Suprapubic skin (tissue), 4 donors: ENCODE data around the gene ATP6V1E1. TPM values are rescaled to one million over a fixed set of nuclear protein-coding genes. Genes with fewer than 3 reads are reported as not detected.

ENCODE experiments used
- DNase-seq, 2 donors: peaks; one replicate each; pipeline ENCODE4 v3.0.0-alpha.2; 2019; ENCODE audit warnings: low spot score in 2 of 2
- H3K27ac ChIP-seq: fragments of 200-600 bp; sonication (generic); one replicate; pipeline ENCODE4 v1.5.1; 2019
- H3K27me3 ChIP-seq: fragments of 200-600 bp; sonication (generic); one replicate; pipeline ENCODE4 v1.5.1; 2019
- H3K36me3 ChIP-seq: fragments of 200-600 bp; sonication (generic); one replicate; pipeline ENCODE4 v1.5.1; 2019
- H3K4me1 ChIP-seq: fragments of 200-600 bp; sonication (generic); one replicate; pipeline ENCODE4 v1.5.1; 2019
- H3K4me3 ChIP-seq: fragments of 200-600 bp; sonication (generic); one replicate; pipeline ENCODE4 v1.5.1; 2019; ENCODE audit warnings: mild to moderate bottlenecking
- H3K9me3 ChIP-seq: fragments of 200-600 bp; sonication (generic); one replicate; pipeline ENCODE4 v1.5.1; 2019
- EP300 ChIP-seq: sonication (generic); formaldehyde crosslinking; IDR thresholded peaks from one replicate; pipeline ENCODE4 v1.6.1; 2017; ENCODE audit warnings: antibody characterized with exemption
- POLR2A ChIP-seq, 2 donors: fragments of 450-650 bp; IDR thresholded peaks; one replicate each; pipeline ENCODE4 v1.6.1; 2017; ENCODE audit warnings: antibody characterized with exemption in 2 of 2, mild to moderate bottlenecking in 2 of 2, moderate library complexity in 2 of 2
- POLR2AphosphoS5 ChIP-seq, 3 donors: sonication (generic); formaldehyde crosslinking; IDR thresholded peaks; one replicate each; pipeline ENCODE4 v1.6.1; 2017; ENCODE audit warnings: antibody characterized with exemption in 3 of 3
- WGBS: methylation state at CpG from one replicate; pipeline ENCODE4 v1.1.5; 2018; 5-methylcytosine and 5-hydroxymethylcytosine counted together
- total RNA-seq, 4 donors: library from RNA; depleted of rRNA; stranded (reverse); fragments of >200 nt; gene quantifications; one replicate each; pipeline ENCODE4 v1.1.0, GENCODE V29; 2016
- TF ChIP-seq, protein P1 (sequence below), 2 donors: fragments of 200-600 bp in 1 of 2; fragments of 450-650 bp in 1 of 2; sonication (generic) in 1 of 2; IDR thresholded peaks; one replicate each; pipeline ENCODE4 v1.5.1; 2016 to 2019; ENCODE audit warnings: antibody characterized with exemption in 2 of 2, mild to moderate bottlenecking in 1 of 2, moderate library complexity in 1 of 2

Gene ATP6V1E1
- total RNA-seq, 4 donors from 2014 or later = 106 to 128 (median 115) TPM

DNA sequence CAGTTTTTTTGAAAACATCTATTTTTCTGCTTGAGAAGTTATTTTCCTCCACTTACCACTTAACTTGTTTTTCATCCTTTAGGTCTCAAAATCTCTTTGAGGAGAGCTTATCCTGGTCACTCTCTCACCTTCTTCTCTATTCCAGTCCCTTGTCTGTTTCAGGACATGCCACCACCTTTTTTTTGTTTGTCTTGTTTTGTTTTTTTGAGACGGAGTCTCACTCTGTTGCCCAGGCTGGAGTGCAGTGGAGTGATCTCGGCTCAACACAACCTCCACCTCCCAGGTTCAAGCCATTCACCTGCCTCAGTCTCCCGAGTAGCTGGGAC is 5.4 kb upstream of the ATP6V1E1 start:
- Histone ChIP-seq H3K9me3 (no peaks in the 10 kb centered on the region), H3K27me3 (no peaks in the 10 kb centered on the region), H3K4me1 (peaks cover 35% of the 10 kb centered on the region), H3K4me3 (no peak overlapping the region), H3K27ac (peak overlapping the region; percentile 88), H3K36me3 (no peaks in the 10 kb centered on the region)
- TF ChIP-seq POLR2A (IDR thresholded peaks at IDR 0.05) (no peak), POLR2AphosphoS5 (IDR thresholded peaks at IDR 0.05) (no peak)
- DNase-seq = no peak
- WGBS = 60% methylated on average over 3 of the region's 3 CpGs

DNA sequence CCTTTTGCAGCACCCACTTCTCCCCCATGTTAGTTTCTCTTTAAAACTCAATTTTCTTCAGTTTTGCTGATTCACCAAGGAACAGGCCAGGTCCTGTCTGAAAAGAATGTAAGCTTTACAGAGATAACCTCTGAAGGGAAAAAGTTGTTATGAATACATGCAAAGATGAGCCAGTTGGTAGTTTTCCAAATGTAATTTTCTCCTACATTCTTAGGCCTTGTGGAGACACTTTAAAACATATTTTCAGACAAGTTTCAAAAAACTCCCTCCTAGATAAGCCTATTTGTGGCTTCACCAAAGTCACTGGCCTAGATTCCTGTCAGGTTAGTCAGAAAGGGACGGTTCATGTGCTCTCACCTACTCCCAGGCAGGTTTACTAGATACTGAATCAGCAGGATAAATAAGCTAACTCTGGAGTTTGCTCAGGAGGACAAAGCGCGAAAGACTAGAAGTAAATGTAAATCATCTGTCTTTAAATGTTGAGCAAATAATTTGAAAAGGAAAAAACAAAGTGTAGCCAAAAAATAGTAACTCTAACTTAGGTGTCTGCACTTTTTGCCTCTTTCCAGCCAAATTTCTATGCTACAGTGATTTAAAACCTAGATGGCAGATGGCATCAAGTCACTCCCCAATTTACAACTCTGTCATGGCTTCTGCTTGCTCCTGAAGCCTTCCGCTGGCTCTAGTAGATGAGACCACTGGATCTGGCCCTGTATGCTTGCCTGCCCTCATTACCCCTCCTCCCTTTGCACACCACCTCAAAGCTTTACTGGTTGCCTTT is 4.9 kb upstream of the ATP6V1E1 start:
- TF ChIP-seq POLR2AphosphoS5 (IDR thresholded peaks at IDR 0.05) (no peak), POLR2A (IDR thresholded peaks at IDR 0.05) (no peak), EP300 (no peak)
- TF ChIP-seq, protein P1, sequence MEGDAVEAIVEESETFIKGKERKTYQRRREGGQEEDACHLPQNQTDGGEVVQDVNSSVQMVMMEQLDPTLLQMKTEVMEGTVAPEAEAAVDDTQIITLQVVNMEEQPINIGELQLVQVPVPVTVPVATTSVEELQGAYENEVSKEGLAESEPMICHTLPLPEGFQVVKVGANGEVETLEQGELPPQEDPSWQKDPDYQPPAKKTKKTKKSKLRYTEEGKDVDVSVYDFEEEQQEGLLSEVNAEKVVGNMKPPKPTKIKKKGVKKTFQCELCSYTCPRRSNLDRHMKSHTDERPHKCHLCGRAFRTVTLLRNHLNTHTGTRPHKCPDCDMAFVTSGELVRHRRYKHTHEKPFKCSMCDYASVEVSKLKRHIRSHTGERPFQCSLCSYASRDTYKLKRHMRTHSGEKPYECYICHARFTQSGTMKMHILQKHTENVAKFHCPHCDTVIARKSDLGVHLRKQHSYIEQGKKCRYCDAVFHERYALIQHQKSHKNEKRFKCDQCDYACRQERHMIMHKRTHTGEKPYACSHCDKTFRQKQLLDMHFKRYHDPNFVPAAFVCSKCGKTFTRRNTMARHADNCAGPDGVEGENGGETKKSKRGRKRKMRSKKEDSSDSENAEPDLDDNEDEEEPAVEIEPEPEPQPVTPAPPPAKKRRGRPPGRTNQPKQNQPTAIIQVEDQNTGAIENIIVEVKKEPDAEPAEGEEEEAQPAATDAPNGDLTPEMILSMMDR (IDR thresholded peaks at IDR 0.05) = no peak
- H3K4me3 ChIP-seq = no peak overlapping the region
- H3K9me3 ChIP-seq = no peaks in the 10 kb centered on the region
- DNase-seq = no peak
- WGBS = 54% methylated on average over 4 of the region's 4 CpGs
- no peaks in the 10 kb centered on the region for H3K36me3 ChIP-seq
- H3K27me3 ChIP-seq = no peaks in the 10 kb centered on the region
- H3K27ac ChIP-seq = peak overlapping the region; percentile 88
- H3K4me1 ChIP-seq = peaks cover 35% of the 10 kb centered on the region

DNA sequence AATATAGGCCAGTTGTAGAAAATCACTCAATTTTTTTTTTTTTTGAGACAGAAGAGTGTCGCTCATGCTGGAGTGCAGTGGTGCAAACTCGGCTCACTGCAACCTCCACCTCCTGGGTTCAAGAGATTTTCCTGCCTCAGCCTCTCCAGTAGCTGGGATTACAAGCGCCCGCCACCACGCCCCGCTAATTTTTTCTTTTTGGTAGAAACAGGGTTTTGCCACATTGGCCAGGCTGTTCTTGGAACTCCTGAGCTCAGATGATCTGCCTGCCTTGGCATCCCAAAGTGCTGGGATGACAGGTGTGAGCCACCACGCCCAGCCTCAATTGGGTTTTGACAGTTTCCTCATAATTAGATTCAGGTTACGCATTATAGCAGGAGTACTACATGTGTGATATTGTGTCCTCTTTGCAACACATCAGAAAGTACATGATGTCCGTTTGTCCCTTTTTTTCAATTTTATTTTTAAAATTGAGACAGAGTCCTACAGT is 2.6 kb upstream of the ATP6V1E1 start:
- no peak overlapping the region for H3K27ac ChIP-seq
- no peaks in the 10 kb centered on the region for H3K27me3 ChIP-seq
- H3K4me3 ChIP-seq = no peak overlapping the region
- no peaks in the 10 kb centered on the region for H3K9me3 ChIP-seq
- no peaks in the 10 kb centered on the region for H3K36me3 ChIP-seq
- 73% methylated on average over 9 of the region's 9 CpGs for WGBS
- DNase-seq = no peak
- TF ChIP-seq EP300 (no peak), POLR2A (IDR thresholded peaks at IDR 0.05) (no peak), POLR2AphosphoS5 (IDR thresholded peaks at IDR 0.05) (no peak)
- TF ChIP-seq, protein P1 (IDR thresholded peaks at IDR 0.05) = no peak
- H3K4me1 ChIP-seq = peaks cover 45% of the 10 kb centered on the region

DNA sequence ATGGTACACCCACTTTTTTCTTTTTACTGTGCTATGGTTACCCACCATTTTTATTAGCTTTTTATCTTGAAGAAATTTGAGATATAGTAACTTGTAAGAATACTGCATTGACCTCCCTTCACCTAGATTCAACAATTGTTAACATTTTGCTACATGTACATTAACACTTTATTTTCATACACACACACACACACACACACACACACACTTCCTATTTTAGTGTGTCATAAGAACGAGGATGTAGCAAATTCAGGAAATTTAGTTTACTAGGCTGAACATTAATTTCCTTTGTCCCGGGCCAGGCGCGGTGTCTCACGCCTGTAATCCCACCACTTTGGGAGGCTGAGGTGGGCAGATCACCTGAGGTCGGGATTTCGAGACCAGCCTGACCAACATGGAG is 1.1 kb upstream of the ATP6V1E1 start:
- no peak for DNase-seq
- H3K27ac ChIP-seq = no peak overlapping the region
- WGBS = 76% methylated on average over 7 of the region's 7 CpGs
- H3K9me3 ChIP-seq = no peaks in the 10 kb centered on the region
- H3K36me3 ChIP-seq = no peaks in the 10 kb centered on the region
- peaks cover 45% of the 10 kb centered on the region for H3K4me1 ChIP-seq
- H3K4me3 ChIP-seq = no peak overlapping the region
- no peaks in the 10 kb centered on the region for H3K27me3 ChIP-seq
- TF ChIP-seq, protein P1 (IDR thresholded peaks at IDR 0.05) = no peak
- TF ChIP-seq POLR2A (IDR thresholded peaks at IDR 0.05) = no peak
- no peak for TF ChIP-seq EP300
- no peak for TF ChIP-seq POLR2AphosphoS5 (IDR thresholded peaks at IDR 0.05)

DNA sequence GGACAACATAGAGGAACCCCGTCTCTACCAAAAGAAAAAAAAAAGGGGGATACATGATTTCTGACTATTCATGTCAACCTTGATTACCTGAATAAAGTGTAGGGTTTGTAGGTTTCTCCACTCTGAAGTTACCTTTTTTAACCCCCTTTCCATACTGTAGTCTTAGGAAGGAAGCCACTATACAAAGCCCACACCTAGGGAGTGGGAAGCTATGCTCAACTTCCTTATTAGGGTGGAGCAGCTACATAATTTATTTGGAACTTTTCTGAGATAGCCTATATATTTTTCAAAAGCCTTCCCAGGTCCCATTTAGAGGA is 582 bp upstream of the ATP6V1E1 start:
- no peak for DNase-seq
- Histone ChIP-seq H3K4me1 (peaks cover 40% of the 10 kb centered on the region), H3K4me3 (peak overlapping the region; percentile 93), H3K27me3 (no peaks in the 10 kb centered on the region), H3K36me3 (no peaks in the 10 kb centered on the region), H3K27ac (peak overlapping the region; percentile 95), H3K9me3 (no peaks in the 10 kb centered on the region)
- WGBS = 0% methylated on average over 1 of the region's 1 CpG
- TF ChIP-seq EP300 = peak; percentile 4
- no peak for TF ChIP-seq POLR2A (IDR thresholded peaks at IDR 0.05)

DNA sequence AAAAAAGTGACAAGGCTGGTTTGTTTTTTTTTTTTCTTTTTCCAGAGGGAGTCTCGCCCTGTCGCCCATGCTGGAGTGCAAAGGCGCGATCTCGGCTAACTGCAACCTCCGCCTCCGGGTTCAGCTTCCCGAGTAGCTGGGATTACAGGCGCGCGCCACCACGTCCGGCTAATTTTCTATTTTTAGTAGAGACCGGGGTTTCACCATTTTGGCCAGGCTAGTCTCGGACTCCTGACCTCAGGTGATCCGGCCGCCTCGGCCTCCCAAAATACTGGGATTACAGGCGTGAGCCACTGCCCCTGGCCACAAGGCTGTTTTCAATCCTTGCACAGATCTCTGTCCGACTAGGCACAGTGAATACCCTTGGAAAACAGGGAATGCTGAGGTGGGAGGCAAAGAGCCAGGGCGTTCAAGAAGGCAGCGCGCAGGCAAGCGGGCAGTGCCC is 566 bp downstream of the ATP6V1E1 start:
- no peak for DNase-seq
- TF ChIP-seq EP300 (no peak), POLR2A (IDR thresholded peaks at IDR 0.05) (no peak), POLR2AphosphoS5 (IDR thresholded peaks at IDR 0.05) (no peak)
- TF ChIP-seq, protein P1 (IDR thresholded peaks at IDR 0.05) = no peak
- WGBS = 18% methylated on average over 16 of the region's 24 CpGs
- no peaks in the 10 kb centered on the region for H3K27me3 ChIP-seq
- H3K4me3 ChIP-seq = peak overlapping the region; percentile 93
- no peaks in the 10 kb centered on the region for H3K9me3 ChIP-seq
- H3K27ac ChIP-seq = peak overlapping the region; percentile 95
- peaks cover 30% of the 10 kb centered on the region for H3K4me1 ChIP-seq
- no peaks in the 10 kb centered on the region for H3K36me3 ChIP-seq
